A673 (cell line): ENCODE data around the gene TAC3. TPM values are rescaled to one million over a fixed set of nuclear protein-coding genes. Genes with fewer than 3 reads are reported as not detected.

Experiments used
- BruUV-seq: library from RNA; stranded (reverse); fragments of 400-500 nt; replicated peaks from 2 replicates; lab custom pipeline; 2021; lab: Mats Ljungman, UMichigan
- CTCF ChIA-PET: fragments of 300-600 bp; sonication (Branson Sonifier 250); formaldehyde crosslinking; loops from one replicate; lab custom pipeline; 2022; ENCODE audit warnings: antibody characterized with exemption; lab: Charles Lee
- POLR2A ChIA-PET: fragments of 300-600 bp; sonication (Branson Sonifier 250); formaldehyde crosslinking; loops from one replicate; lab custom pipeline; 2022; ENCODE audit warnings: antibody characterized with exemption; ENCODE audit not compliant: low non-redundant PET; lab: Charles Lee
- DNase-seq: peaks from one replicate; pipeline ENCODE4 v3.0.0-alpha.2; 2015; ENCODE audit warnings: low spot score
- H3K27ac ChIP-seq: fragments of 200-600 bp; sonication (generic); 2 replicates; pipeline ENCODE4 v1.5.1; 2016; ENCODE audit warnings: mixed run types, low read depth, mild to moderate bottlenecking, mixed read lengths, antibody characterized with exemption, low read length; ENCODE audit not compliant: poor library complexity, severe bottlenecking
- H3K27me3 ChIP-seq: fragments of 200-600 bp; sonication (generic); replicated peaks from 2 replicates; pipeline ENCODE4 v1.6.1; 2017; ENCODE audit warnings: mixed run types, low read depth, mild to moderate bottlenecking, mixed read lengths, antibody characterized with exemption, low read length; ENCODE audit not compliant: insufficient read depth, poor library complexity
- H3K36me3 ChIP-seq: fragments of 200-600 bp; sonication (generic); 2 replicates; pipeline ENCODE4 v1.6.1; 2016; ENCODE audit warnings: mixed run types, mild to moderate bottlenecking, mixed read lengths, antibody characterized with exemption, low read length; ENCODE audit not compliant: insufficient read depth, poor library complexity, severe bottlenecking
- H3K4me1 ChIP-seq: fragments of 200-600 bp; sonication (generic); 2 replicates; pipeline ENCODE4 v1.6.1; 2017; ENCODE audit warnings: mixed run types, mild to moderate bottlenecking, mixed read lengths, antibody characterized with exemption, low read length; ENCODE audit not compliant: insufficient read depth, poor library complexity, severe bottlenecking
- H3K4me3 ChIP-seq: fragments of 200-600 bp; sonication (generic); 2 replicates; pipeline ENCODE4 v1.5.1; 2016; ENCODE audit warnings: low read depth, mixed run types, mild to moderate bottlenecking, mixed read lengths, low read length; ENCODE audit not compliant: poor library complexity, severe bottlenecking
- H3K9me3 ChIP-seq: fragments of 200-600 bp; sonication (generic); 2 replicates; pipeline ENCODE4 v1.6.1; 2016; ENCODE audit warnings: mixed run types, low read depth, mild to moderate bottlenecking, mixed read lengths, antibody characterized with exemption, low read length; ENCODE audit not compliant: poor library complexity, severe bottlenecking
- CTCF ChIP-seq: fragments of 300-800, 200-600 bp; sonication (generic); conservative IDR thresholded peaks from 2 replicates; pipeline ENCODE4 v1.5.1; 2017; ENCODE audit warnings: low read depth, mild to moderate bottlenecking, antibody characterized with exemption, low read length, moderate library complexity, mixed read lengths
- EZH2 ChIP-seq: fragments of 200-600 bp; sonication (generic); IDR thresholded peaks from 2 replicates; pipeline ENCODE4 v1.6.1; 2017; ENCODE audit warnings: borderline replicate concordance, low read depth, mild to moderate bottlenecking, mixed read lengths, antibody characterized with exemption, low read length; ENCODE audit not compliant: poor library complexity, severe bottlenecking
- intact Hi-C: fragments of 100-400 bp; cut with micrococcal nuclease; formaldehyde crosslinking; loops from one replicate; pipeline ENCODE4 v1.10.0; 2022; ENCODE audit not compliant: unreplicated experiment
- total RNA-seq: library from RNA; stranded (reverse); gene quantifications from 2 replicates; pipeline ENCODE4 v1.2.3, GENCODE V29; 2021

The TAC3 gene
- total RNA-seq, 1 experiment from 2014 or later = not detected

- no peak for TF ChIP-seq CTCF
- TF ChIP-seq EZH2 = no peak
- intact Hi-C loops = no loop called here
- H3K4me1 ChIP-seq = no peaks in the 10 kb centered on the region
- H3K4me3 ChIP-seq = no peak overlapping the region
- no peaks in the 10 kb centered on the region for H3K9me3 ChIP-seq
- H3K36me3 ChIP-seq = no peaks in the 10 kb centered on the region
- BruUV-seq = no TSS peak
- no peaks in the 10 kb centered on the region for H3K27me3 ChIP-seq
- POLR2A ChIA-PET = no interaction called here
- no peak overlapping the region for H3K27ac ChIP-seq
- CTCF ChIA-PET = no interaction called here
- no peak for DNase-seq
Observed at GRCh38 chr12:57039016-57039798, 22.9 kb upstream of the TAC3 start.

DNA sequence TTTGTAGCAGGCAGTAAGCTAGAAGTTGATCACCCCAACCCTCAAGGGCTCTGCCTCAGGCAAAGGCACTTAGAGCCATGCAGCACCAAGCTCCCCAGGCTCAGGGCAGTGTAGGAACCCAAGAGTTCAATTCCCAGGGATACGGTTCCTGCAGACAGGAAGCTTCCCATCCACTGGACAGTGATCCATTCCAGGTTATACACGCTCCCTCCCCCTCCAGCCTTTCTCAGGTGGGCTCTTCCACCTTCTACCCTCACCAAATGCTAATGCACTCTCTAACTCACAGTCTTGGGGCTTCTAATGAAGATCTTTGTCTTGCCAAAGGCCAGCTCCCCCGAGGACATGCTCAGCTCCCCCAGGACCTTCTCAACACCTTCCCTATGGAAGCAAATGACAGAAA is 20.9 kb upstream of the TAC3 start:
- DNase-seq = no peak
- no peak overlapping the region for H3K27ac ChIP-seq
- H3K27me3 ChIP-seq = no peaks in the 10 kb centered on the region
- no peak for TF ChIP-seq EZH2
- TF ChIP-seq CTCF = no peak
- H3K36me3 ChIP-seq = no peaks in the 10 kb centered on the region
- no peak overlapping the region for H3K4me3 ChIP-seq
- H3K9me3 ChIP-seq = no peaks in the 10 kb centered on the region
- CTCF ChIA-PET = no interaction called here
- BruUV-seq = no TSS peak
- intact Hi-C loops = no loop called here
- H3K4me1 ChIP-seq = no peaks in the 10 kb centered on the region
- POLR2A ChIA-PET = no interaction called here

DNA sequence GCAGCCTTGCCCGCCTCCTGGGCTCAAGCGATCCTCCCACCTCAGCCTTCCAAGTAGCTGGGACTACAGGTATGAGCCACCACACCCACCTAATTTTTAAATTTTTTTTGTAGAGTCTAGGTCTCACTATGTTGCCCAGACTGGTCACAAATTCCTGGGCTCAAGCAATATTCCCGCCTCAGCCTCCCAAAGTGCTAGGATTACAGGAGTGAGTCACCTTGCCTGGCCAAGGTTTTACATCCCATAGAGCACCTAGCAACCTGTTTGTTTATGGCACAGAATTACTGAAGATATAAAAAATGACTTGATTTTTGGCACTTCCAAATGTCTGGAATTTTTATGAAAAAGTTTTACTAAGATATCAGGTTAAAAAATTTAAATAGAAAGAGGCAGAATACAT is 17.1 kb upstream of the TAC3 start:
- no peak for DNase-seq
- BruUV-seq = no TSS peak
- CTCF ChIA-PET = no interaction called here

More for the DNA sequence above, 17.1 kb upstream of the TAC3 start:
- no peak for TF ChIP-seq EZH2
- TF ChIP-seq CTCF = no peak
- Histone ChIP-seq H3K4me1 (peaks cover 5% of the 10 kb centered on the region), H3K27ac (no peak overlapping the region), H3K9me3 (no peaks in the 10 kb centered on the region), H3K36me3 (no peaks in the 10 kb centered on the region), H3K27me3 (no peaks in the 10 kb centered on the region), H3K4me3 (no peak overlapping the region)
- intact Hi-C loops = no loop called here
- POLR2A ChIA-PET = no interaction called here
